HG03060 (cell line): ENCODE data around the gene TMEM115.
A peak's percentile ranks its signal among the peaks of the same experiment; 100 is the strongest.

Source experiments
- ATAC-seq: cut with Tn5 transposase; IDR thresholded peaks from one replicate; pipeline ENCODE4 v1.9.1; 2021; ENCODE audit warnings: low read depth, moderate number of reproducible peaks; ENCODE audit not compliant: unreplicated experiment

TMEM115 gene

DNA sequence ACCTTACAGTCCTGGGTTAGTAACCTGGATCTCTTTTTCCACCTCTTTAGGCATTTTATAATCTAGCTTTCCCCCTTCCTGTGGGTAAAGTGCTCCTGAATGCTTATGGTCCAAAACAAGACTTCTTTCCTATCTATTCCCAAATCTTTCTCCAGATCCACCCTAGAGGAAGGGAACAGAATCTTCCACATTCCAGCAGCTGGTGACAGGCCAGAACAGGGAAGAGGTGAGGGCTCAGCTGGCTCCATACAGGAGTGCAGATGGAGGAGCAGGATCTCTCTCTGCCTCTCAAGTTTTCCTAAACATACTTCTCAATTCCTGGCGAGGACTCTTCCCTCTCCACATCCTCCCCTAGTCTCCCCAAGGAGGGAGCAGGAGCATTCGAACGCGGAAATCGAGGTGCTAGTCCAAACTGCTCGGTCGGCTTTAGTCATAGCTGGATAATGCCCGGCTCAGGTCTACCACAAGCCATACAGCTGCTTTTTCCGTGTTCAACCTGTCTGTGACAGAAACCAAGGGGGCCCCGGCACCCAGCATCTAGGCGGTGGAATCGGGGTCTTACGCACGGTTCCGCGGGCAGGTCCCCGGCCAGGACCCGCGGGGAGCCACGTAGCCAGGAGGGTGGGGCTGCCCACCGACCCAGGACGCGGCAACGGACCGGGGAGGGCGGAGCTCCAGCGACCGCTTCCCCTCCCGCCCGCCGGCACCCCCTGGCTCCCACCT is 22.7 kb downstream of the TMEM115 start:
- peak; percentile 15 for ATAC-seq

DNA sequence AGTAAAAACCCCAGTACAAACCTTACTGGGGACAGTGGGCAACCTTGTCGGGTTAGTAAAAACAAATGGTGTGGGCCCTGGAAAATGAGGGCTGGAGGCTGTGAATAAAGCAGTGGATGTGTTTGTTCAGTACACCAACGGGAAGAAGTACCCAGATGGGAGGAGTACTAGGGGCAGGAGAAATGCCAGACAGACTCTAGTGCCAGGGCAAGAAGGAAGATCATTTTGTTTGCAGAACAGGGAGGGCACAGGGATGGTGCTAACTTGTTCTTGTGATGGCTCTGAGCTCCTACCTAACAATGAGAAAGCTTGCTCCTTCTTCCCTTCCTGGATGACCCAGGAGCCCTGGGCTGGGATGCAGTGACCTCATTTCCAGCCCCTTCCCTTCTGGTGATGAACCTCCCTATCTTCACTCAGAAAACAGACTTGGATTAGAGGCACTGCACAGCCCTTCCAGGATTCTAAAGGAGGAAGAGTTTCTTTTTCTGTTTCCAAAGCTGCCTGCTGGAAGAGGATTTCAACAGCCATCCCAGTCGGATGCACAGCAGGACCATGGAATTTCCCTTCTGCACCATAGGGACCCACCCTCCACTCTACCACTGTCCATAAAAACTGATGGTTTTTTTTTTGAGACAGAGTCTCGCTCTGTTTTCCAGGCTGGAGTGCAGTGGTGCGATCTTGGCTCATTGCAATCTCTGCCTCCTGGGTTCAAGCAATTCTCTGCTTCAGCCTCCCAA is 24.8 kb downstream of the TMEM115 start:
- no peak for ATAC-seq

DNA sequence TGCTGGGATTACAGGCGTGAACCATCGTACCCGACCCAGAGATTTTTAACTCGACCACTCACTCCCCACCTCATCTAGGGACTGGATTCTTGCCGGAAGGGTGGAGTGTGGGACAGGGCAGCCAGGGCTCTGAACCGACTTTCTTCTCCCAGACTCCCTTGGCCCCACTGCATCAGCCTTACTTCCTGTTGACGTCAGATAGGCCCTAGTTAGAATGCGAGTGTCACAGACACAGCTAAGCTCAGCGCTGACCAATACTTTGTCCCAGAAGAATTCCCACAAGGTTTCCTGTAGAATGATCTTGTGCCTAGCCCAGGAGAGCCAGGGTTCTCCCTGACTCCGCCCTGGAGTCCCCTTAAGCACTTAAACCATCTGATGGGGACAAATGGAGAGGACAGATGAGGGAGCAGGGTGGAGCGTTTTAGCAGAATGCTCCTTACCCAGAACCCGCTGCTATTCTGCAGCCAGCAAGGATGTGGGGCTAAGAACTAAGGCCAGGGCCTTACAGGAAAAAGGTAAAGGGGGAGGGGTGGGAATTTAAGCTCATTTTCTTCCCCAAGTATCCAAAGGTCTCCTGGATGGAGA is 25.5 kb downstream of the TMEM115 start:
- ATAC-seq: no peak

DNA sequence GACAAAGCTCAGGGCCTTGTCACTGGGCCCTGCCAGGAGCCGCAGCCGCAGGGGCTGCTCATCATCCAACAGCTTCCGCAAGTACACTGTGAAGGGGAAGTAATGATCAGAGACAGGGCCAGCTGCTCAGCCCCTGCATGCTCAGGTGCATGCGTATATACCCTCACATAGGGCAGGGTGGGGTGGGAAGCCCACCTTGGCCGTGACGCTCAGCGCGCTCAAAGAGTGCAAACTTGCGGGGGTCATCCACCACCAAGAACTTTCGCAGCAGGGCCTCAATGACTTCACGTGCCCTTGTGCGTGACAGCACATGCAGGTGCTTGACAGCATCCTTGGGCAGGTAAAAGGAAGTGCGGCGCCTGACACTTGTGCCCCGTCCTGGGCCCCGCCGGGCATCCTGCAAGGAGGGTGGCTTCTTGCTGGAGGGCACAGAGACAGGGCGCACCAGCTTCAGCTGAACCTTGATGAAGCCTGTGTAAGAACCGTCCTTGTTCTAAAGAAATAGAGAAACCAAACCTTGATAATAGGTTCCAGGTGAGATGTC is 27.9 kb downstream of the TMEM115 start:
- ATAC-seq: no peak

DNA sequence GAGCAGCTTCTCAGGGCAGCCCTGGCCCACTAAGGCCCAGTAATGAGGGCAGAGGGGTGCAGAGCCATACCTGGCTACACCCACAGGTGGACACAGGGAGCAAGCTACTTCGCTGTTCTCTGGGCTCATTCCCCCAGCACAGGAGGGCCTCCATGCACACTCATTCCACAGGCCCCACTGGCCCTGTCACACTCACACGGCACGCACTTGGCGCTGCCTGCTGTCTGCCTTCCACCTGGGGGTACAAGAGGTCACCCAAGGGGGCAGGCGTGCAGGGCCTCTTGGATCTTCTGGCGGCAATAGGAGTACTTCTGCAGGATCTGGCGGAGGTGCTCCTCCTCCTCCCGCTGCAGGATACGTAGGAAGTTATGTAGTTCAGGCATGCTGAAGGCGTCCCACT is 29.0 kb downstream of the TMEM115 start:
- ATAC-seq: no peak

DNA sequence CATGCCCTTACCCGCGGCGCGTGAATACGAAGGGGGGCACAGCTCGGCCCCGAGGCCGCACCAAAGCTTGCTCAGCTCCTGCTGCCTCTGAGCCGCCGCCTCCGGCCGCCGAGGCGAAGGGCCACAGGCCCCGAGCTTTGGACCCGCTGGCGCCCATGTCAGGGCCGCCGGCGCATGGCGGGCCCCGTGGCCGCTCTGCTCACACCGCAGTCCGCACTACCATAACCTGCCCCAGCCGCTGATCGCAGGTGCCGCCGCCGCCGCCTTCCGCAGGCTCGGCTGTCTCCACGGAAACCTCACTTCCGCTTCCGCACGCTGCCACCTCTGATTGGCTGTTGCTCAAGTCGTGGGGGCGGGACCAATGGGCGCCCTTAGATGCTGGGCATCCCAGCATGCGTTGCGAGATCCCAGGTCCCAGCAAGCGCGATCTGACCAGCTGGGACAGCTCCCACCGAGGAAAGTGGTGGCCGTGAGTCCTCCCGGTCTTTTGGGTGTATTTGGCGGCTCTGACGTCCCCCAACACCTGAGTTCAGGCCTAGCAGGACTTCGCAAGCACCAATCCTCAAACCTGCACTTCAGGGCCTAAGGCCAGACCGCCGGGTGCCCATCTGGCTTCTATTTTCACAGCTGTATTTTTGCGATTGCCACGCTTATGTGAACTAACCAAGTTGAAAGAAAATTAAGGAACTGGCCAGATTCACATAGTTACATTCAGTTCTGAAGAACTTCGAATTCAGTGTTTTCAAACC is 31.2 kb downstream of the TMEM115 start, which contains the start of gene TUSC2:
Gene TUSC2, minus strand, starts transcription at position 281 of the 749 bp plus-strand sequence. Its CDS starts 124 bp downstream, at position 157.
- ATAC-seq: peak; percentile 67

DNA sequence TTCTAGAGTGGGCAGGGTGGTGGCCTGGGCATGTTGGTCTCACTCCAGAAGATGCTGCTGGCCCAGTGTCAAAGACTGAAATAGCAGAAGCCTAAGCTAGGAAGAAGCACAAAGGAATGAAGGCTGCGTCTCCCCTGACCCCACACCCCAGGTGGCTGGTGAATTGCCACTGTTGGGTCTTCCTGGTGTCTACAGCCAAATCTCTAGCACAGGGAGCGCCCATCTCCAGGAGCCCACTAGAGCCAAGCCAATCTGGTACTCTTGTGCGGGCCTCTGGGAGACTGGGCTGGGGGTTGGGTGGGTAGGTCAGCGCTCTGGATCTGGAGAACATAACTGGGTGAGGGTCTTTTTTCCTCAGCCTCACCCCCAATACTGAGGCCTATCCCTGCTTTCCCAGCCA is 32.2 kb downstream of the TMEM115 start:
- no peak for ATAC-seq

DNA sequence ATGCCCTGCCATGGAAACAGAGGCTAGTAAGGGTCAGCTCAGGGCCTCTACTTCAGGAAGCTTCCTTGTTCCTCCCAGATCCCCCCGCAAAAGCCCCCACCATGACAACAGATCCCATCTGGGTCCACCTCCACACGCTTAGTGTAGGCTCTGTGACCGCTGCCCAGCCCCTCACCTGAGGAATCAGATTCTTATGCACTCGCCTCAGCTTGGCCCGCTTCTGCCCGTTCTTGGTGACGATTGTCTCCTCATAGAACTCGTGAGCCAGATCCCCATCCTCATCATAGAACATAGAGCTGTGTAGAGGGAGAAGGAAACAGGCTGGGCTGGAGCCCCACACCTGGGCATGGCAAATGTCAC is 33.2 kb downstream of the TMEM115 start:
- ATAC-seq: no peak

DNA sequence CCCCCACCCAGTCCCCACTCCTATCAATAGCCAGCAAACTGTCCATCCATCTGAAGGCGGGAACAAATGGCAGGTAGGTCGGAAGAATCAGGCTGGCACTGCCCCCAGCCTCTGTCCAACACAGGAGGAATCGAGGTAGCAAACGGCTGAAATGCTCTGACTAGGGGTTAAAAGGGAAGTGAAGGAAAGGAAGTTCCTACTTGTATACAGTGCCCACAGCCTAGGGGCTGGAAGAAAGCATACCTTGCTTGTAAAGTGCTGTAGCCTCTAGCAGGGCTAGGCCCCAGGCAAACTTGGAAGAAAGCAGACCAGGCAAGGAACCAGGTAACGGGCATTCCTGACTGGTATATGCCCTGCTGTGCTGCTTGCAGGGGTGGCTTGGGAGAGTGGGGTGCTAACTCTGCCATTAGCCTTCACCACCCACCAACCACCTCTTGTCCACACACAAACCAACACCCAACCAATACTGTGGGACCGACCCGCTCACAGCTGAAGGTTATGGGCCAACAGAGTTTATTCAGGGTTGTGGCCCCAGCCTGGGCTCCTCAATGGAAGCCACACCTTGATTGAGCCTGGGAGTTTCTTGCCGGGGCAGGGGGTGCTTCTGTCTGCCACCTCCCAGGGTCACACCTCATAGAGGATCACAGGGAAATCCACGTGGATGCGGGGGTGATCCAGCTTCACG is 33.7 kb downstream of the TMEM115 start:
- ATAC-seq: no peak

DNA sequence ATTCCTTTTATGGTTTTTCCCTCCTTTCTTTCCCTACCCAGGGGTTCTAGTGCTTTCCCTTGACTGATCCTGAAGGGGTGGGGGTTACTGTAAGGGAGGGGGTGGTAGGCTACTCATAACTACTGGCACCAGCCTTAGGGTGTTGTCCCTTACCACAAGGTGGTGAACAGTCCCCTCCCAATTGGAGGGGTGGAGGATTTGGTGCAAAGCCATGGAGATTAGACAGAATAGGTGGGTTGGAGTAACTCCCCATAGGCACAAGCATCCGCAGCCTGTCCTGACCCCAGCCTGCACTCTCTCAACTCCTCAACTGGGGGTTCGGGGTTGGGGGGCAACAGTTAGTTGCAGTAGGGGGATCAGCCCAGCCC is 34.2 kb downstream of the TMEM115 start:
- no peak for ATAC-seq

DNA sequence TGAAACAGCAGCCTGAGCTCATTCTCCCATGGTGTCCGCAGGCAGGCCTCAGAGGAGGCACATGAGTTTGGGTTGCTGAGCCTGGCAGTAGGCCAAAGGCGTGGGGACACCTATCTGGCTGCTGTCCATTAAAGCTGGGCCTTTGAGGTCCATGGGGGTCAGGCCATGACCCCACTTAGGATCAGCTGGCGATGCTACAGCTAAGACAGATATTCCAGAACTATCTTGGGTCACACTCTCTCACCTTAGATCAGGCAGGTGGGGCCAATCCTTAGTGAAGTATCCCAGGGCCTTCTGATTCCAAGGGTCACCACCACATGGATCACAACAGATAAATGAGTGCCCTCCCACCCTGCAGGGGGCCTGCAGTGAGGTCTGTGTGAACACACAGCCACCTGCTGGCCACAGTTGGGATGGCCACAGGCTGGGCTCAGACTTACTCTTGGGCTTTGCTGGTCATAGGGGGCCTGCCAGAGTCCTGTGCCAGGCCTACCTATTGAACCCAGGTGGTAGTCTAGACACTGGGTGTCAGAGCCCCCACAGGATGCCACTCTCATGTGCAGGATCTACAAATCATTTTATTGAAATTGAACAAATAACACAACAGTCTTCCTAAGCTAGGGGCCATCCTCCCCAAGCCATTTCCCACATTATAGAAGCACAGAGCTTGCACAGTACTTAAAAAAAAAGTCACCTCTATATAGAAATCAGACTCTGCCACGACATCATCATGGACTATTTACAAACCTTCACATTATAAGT is 34.8 kb downstream of the TMEM115 start:
- ATAC-seq: no peak

DNA sequence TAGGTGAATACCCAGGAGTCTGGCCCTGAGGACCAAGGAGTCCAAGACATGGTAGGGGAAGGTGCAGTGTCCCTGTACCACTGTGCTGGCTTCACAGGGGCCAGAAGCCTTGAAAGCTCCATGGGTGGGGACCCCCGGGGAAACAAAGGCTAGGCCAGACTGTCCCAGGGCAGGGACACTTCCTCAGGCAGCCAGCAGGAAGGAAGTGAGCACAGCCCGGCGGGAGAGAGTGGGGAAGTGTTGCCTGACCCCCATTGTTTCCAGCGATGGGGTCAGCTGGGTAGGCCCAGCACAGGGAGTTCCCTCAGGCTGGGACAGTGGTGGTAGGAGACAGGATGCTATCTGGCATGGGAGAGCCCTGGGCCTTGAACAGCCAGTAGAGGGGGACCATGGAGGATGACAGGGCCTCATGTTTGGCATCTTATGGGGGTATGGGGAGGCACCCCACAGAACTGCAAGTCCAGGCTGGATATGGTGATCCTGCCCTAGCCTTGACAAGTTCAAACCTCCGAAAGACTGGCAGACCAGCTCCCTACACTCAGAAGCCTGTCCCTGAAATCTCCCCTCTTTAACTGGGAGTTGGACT is 35.6 kb downstream of the TMEM115 start:
- ATAC-seq: no peak

DNA sequence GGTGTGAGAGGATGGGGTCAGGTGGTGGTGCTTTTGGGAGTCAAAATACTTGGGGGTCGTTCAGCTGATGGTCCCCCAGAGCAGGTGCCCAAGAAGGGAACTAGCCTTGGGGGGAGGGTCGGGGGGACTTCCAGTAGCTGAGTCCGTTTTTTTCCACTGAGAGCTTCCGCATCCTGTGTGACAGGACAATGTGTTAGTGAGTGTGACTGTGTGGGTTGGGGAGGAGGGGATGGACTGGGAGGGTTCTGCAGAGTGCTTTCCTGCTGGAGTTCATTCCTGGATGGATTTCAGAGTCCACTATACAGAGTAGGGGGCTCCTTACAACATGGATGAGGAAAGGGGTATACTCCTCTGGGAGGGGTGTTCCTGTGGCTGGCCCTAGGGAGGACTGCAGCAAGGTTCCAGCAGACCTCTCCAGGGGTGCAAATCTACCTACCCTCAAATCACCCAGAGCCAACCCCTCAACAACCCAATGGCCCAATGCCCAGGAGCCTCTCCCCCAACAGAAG is 36.2 kb downstream of the TMEM115 start:
- no peak for ATAC-seq

DNA sequence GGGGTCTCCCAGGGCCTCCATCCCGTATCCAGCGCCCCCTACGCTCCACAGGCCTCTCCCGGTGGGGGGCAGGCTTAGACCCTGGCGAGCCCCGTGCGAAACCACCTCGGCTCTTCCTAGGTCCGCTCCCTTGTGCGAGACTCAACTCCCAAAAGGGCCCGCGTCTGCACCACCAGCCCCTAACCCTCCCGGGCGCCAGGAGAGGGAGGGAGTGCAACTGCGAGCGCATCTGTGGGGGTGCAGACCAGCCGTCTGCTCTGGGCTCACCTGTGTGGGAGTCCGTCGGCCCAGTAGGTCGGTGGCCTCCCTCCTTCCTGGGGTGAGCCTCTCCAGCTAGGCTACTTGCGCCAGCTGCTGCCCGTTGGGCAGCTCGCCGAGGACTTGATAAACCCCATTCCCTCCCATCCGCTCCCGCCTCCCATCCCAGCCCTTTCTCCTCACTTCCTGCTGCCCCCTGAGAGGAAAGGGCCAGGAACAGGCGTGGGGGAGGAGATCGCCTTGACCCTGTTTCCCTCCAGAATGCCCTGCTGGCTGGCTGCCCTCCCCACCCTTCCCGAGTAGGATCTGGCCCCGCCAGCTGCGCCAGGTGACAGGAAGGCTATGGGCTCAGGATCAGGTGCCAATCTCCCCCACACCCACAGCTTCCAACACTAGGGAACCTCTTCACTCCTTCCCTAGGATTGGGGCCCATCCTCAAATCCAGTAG is 36.8 kb downstream of the TMEM115 start, which contains the start of gene HYAL2:
Gene HYAL2, minus strand, starts transcription at position 360 of the 706 bp plus-strand sequence. CDS start 2,256 bp downstream, outside the sequence.
- no peak for ATAC-seq

DNA sequence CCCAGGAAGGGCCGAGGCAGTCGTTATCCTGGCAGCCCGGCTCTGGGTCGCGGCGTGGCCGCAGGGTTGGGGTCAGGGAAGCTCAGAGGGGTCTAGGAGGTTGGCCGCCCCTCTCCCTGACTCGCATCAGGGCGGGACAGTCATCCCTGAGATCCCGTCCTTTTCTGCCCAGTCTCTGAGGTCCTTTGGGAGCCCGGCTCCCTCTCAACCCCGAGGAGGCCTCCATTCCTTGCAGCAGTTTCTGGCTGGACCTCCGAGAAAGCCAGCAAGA is 37.3 kb downstream of the TMEM115 start:
- ATAC-seq: no peak

DNA sequence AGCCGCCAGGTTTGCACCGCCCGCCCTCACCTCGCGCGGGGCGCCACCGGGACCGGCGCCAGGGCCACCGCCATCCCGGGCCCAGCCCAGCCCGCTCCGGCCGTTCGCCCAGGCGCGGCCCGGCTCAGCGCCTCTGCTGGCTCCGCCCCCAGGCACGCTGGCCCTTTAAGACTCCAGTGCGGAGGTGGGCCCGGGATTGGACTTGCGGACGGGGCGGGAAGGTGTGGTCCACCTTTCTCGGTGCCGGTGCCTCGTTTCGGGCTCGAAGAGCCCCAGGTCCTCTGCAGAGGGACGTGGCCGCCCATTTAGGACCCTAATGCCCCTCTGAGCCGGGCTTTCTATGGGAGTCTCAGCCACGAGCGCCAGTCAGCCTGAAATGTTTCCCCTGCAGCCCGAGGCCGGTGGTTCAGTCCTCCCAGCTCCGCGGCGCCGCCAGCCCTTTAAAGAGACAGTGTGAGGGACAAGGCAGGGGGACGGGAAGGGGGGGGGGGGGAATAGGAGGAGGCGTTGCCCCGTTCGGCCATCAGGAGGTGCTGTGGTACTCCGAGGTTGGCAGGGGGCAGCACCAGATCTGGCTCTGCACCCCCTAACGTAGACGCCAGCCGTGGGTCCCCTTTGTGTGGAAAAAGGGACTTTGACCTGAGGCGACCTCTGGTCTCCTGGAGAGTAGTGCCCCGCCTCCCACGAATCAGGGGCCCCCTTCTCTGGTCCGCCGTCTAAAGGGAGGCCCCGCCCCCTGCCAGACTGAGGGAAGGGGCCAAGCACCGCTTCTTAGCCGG is 37.8 kb downstream of the TMEM115 start:
- ATAC-seq: peak; percentile 59

DNA sequence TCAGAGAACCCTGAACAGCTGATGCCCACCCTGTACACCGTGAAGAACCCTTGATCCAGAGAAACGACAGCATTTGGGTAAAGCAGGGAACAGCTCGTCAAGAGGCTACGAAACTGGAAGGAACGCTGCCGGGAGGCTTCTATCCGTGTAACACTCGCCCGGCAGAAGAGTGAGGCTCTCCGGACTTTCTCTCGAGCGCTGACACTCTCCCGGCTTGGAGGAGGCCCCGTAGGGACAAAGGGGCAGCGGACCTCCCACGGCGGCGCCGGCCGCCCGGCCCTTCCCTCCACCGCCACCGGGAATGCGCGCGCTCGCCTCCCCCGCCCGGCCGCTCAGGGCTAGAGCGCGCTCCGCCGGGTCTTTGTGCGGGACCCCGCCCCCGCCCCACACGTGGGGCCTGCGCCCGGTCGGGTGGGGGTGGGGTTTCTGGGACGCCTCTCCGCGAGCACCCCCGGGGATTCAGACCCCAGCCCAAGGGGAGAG is 38.4 kb downstream of the TMEM115 start:
- ATAC-seq: peak; percentile 19
